ENCODE results near the gene GREB1. TPM values are rescaled to one million over a fixed set of nuclear protein-coding genes. Genes with fewer than 3 reads are reported as not detected.

Gene GREB1
- total RNA-seq, 4 donors from 2014 or later: 3.1 to 8.8 (median 6.5) TPM

GRCh38 chr2:11679016-11679415 is 145.2 kb downstream of the GREB1 start:
- Histone ChIP-seq H3K27ac (no peak overlapping the region), H3K9me3 (peaks cover 0 to 6% (median 0%) of the 10 kb centered on the region in 3 donors), H3K27me3 (peaks cover 37% of the 10 kb centered on the region), H3K4me3 (no peak overlapping the region), H3K4me1 (peaks cover 0 to 6% (median 0%) of the 10 kb centered on the region in 3 donors), H3K36me3 (no peaks in the 10 kb centered on the region)
- TF ChIP-seq EP300 (IDR thresholded peaks at IDR 0.05) (no peak), POLR2A (IDR thresholded peaks at IDR 0.05) (no peak), POLR2AphosphoS5 (IDR thresholded peaks at IDR 0.05) (no peak), CTCF (IDR thresholded peaks at IDR 0.05) (no peak)
- no peak for ATAC-seq
- WGBS, 2 donors (ENCODE audit: low coverage in 1 of 2): 50 to 69% methylated on average over 2 to 4 of the region's 7 CpGs

- Histone ChIP-seq H3K27ac (no peak overlapping the region), H3K4me3 (no peak overlapping the region), H3K27me3 (peaks cover 38% of the 10 kb centered on the region), H3K36me3 (no peaks in the 10 kb centered on the region), H3K9me3 (peaks cover 0 to 6% (median 0%) of the 10 kb centered on the region in 3 donors), H3K4me1 (peaks cover 0 to 6% (median 0%) of the 10 kb centered on the region in 3 donors)
- 71 to 72% methylated on average over 7 to 10 of the region's 13 CpGs for WGBS, 2 donors (ENCODE audit: low coverage in 1 of 2)
- no peak for TF ChIP-seq EP300 (IDR thresholded peaks at IDR 0.05)
- no peak for TF ChIP-seq POLR2A (IDR thresholded peaks at IDR 0.05)
- TF ChIP-seq CTCF (IDR thresholded peaks at IDR 0.05): no peak
- no peak for TF ChIP-seq POLR2AphosphoS5 (IDR thresholded peaks at IDR 0.05)
- ATAC-seq: no peak
These were observed 145.8 kb downstream of the GREB1 start for GRCh38 chr2:11679486-11680181.

- Histone ChIP-seq H3K4me1 (peaks cover 0 to 6% (median 0%) of the 10 kb centered on the region in 3 donors), H3K36me3 (no peaks in the 10 kb centered on the region), H3K27ac (no peak overlapping the region), H3K4me3 (no peak overlapping the region), H3K9me3 (peaks cover 0 to 5% (median 0%) of the 10 kb centered on the region in 3 donors), H3K27me3 (peaks cover 41% of the 10 kb centered on the region)
- no peak for ATAC-seq
- no peak for TF ChIP-seq POLR2AphosphoS5 (IDR thresholded peaks at IDR 0.05)
- no peak for TF ChIP-seq CTCF (IDR thresholded peaks at IDR 0.05)
- no peak for TF ChIP-seq EP300 (IDR thresholded peaks at IDR 0.05)
- no peak for TF ChIP-seq POLR2A (IDR thresholded peaks at IDR 0.05)
- WGBS, 2 donors (ENCODE audit: low coverage in 1 of 2): 61 to 100% methylated on average over 2 to 3 of the region's 16 CpGs
These were observed 146.5 kb downstream of the GREB1 start for GRCh38 chr2:11680182-11680900.

GRCh38 chr2:11680901-11681721 is 147.3 kb downstream of the GREB1 start:
- TF ChIP-seq EP300 (IDR thresholded peaks at IDR 0.05): no peak
- TF ChIP-seq POLR2A (IDR thresholded peaks at IDR 0.05): no peak
- no peak for TF ChIP-seq POLR2AphosphoS5 (IDR thresholded peaks at IDR 0.05)
- TF ChIP-seq CTCF (IDR thresholded peaks at IDR 0.05): no peak
- H3K27ac ChIP-seq: no peak overlapping the region
- H3K9me3 ChIP-seq: no peaks in the 10 kb centered on the region
- no peak overlapping the region for H3K4me3 ChIP-seq
- H3K36me3 ChIP-seq: no peaks in the 10 kb centered on the region
- H3K4me1 ChIP-seq: peaks cover 0 to 6% (median 0%) of the 10 kb centered on the region in 3 donors
- no peak for ATAC-seq
- H3K27me3 ChIP-seq: peaks cover 44% of the 10 kb centered on the region
- 75 to 86% methylated on average over 7 to 11 of the region's 15 CpGs for WGBS, 2 donors (ENCODE audit: low coverage in 1 of 2)

Data from gastroesophageal sphincter (tissue), 4 donors.